GM21381 (cell line): ENCODE measurements around the gene PPIL6.
"Not testable (repeated sequence)": the region's sequence is repeated elsewhere in the genome, so short reads cannot be mapped to it uniquely, and the experiment has no call there.

Experiments
- ATAC-seq: cut with Tn5 transposase; IDR thresholded peaks from one replicate; pipeline ENCODE4 v1.9.1; 2021; ENCODE audit warnings: mild to moderate bottlenecking, moderate library complexity; ENCODE audit not compliant: unreplicated experiment

Gene PPIL6

DNA sequence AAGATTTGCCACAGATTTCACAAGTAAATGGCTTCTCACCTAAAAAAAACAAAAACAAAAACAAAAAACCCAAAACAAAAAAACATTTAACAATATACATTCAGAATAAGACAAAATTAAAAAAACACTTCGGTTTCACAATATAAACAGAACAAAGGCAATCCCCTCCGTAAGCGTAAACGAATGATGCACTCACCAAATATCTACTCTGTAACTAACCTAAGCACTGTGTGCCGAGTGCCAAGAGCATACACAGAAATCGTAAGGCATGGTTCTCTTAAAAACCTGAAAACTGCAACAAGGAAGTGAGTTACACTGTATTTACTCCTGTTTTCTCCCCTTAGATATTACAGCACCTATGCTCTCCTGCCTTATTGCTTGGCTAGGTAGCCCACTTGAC lies 27.3 kb upstream of the PPIL6 start:
- ATAC-seq = no peak

DNA sequence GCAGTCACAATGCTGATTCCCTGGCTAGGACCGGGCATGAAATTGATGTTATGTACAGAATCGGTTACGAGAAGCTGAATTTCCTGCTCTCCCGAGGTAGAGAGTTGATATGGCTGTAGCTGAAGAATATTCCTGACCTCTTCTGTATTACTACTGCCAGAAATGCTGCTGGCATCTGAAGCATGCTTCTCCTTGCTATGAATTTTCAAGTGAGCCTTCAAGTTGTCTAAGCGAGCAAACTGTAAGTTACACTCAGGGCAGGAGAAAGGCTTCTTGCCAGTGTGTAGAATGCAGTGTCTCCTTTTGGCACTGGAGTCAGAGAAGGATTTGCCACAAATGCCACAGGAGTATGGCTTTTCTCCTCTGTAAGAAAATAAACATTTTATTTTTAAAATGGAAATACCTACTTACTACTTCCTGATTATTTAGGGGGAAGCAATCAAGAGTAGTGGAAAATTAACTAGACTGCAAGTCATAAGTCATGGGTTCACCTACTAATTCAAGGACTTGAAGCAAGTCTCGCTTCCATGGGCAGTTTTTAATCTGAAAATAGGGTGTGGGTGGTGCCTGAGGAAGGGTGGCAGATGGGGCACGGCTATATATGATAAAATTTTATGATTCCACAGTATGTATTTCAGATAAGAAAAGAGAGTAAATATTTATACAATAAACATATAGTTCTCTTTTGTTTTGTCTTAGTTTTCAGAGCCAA lies 25.9 kb upstream of the PPIL6 start:
- no peak for ATAC-seq

DNA sequence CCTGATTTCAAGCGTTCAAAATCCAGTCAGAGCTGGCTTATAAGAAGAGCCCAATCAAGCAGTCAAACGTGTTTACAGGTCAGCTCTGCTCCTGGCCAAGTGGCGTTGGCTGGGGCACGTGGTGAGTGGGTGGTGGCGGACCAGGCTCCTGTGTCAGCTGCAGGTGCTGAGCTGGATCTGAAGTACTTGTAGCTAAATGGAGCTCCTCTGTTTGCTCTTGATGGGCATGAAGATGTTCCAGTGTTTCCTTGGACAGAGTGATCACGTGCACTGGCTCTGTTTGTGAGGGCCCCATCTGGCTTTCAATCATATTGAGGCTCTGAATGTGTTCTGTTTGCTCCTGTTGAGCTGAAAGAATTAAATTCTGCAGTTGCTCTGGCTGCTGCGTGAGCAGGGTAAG lies 25.3 kb upstream of the PPIL6 start:
- ATAC-seq = no peak

DNA sequence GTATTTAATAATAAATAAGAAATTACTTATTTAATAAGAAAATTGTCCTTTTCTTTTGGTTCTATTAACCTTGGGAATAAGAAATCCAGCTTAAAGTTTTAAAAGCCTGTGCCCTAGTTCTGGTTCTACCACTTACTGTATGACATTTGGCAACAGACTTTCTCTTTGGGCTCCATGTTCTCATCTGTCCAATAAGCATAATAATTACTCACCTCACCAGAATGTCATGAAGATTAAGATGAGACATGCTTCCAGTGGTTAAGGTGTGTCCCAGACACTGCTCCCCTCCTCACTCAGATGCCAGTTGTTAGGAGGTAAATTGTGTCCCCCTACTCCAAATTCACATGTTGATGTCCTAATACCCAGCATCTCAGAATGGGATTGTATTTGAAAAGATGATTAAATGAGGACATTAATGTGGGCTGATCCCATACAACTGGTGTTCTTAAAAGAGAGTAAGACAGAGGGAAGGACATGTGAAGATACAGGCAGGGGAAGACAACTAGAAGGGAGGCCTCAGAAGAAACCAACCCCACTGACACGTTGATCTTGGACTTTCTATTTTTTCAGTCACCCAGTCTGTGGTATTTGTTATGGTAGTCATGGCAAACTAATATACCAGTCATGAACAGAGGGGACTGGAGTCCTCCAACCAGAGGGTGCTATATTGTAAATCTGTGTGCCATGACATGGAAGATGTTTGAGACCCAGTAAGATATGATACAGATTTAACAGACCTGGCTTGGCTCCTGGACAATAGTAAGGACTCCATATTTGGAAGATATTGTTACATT lies 21.5 kb upstream of the PPIL6 start:
- no peak for ATAC-seq

DNA sequence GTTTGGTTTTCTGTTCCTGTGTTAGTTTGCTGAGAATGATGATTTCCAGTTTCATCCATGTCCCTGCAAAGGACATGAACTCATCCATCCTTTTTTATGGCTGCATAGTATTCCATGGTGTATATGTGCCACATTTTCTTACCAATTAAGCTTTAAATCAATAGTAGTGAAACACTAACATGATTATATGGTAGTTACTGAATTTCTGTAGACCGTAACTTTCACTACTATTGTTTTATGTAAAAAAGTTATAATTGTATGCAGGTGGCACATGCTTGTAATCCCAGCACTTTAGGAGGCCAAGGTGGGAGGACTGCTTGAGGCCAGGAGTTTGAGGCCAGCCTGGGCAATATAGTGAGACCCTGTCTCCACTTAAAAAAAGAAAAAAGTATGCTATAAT lies 20.8 kb upstream of the PPIL6 start:
- not testable (repeated sequence) for ATAC-seq

DNA sequence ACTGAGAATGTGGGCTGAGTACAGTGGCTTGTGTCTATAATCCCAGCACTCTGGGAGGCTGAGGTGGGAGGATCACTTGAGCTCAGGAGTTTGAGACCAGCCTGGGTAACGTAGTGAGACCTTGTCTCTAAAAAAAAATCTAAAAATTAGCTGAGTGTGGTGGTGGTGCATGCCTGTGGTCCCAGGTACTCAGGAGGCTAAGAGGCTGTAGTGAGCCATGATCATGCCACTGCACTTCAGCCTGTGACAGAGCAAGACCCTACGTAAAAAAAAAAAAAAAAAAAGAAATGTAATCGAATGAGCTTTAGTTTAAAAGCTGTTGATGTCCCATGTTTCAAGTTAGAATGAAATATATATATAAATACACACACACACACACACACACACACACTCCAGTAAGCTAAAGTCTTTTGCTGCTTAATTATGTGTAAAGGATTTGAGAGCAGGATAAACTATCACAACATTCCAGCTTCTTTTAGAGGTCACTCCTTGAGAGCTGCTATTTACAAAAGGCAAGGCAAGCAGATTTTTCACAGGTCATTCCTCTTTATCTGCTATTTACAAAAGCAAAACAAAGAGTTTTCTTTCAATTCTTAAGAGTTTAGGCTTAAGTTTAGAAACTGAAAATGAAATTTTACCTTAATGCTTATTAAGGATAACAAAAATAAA lies 19.9 kb upstream of the PPIL6 start:
- no peak for ATAC-seq

DNA sequence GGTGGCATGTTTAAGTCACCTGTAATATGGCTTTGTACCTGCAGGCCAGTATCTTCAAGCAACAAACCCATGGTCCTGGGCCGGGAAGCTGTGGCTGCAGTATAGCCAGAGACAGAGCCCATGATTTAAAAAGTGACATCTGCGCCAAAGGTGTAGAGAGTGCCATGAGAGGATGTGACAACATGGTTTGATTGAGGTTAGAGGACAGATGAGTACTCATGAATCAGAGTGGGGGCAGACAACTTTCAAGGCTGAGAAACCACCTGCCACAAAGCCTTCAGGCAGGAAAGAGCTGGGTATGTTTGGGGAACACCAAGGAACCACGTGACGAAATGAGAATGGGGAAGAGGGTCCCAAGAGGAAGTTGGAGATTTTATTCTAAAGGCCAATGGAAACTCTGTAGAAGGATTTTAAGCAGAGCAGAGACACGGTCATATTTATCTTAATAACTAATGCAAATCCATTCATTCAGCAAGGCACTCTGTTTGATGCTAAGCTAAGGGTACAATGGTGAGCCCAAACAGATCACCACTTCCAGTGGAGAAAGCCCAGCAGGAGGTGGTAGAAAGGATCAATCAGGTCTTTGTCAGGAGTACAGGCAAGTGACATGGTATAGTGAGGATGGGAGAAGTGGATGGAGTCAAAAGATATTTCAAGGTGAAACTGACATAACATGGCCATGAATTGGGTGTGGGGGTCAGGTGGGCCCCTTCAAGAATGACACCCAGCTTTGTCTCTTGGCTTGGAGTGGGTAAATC lies 18.5 kb upstream of the PPIL6 start:
- peak; percentile 25 for ATAC-seq

DNA sequence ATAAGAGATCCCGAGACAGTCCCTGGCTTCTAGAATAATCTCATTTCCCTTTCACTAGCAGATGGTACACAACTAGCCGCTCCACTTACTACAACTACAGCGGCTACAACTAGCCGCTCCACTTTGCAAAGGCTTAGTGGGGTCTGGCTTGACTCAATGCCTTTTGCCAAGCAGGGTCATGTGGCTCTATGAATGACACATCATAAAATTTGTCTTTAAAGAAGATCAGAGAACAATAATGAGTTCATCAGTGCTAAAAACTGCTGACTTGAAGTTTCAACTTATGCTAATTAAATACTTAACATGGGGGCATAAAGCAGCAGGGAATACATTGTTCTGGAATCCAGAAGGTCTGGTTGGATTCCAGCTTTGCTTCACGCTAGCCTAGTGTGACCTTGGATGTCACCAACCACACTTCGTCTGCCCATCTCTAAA lies 17.2 kb upstream of the PPIL6 start:
- no peak for ATAC-seq

DNA sequence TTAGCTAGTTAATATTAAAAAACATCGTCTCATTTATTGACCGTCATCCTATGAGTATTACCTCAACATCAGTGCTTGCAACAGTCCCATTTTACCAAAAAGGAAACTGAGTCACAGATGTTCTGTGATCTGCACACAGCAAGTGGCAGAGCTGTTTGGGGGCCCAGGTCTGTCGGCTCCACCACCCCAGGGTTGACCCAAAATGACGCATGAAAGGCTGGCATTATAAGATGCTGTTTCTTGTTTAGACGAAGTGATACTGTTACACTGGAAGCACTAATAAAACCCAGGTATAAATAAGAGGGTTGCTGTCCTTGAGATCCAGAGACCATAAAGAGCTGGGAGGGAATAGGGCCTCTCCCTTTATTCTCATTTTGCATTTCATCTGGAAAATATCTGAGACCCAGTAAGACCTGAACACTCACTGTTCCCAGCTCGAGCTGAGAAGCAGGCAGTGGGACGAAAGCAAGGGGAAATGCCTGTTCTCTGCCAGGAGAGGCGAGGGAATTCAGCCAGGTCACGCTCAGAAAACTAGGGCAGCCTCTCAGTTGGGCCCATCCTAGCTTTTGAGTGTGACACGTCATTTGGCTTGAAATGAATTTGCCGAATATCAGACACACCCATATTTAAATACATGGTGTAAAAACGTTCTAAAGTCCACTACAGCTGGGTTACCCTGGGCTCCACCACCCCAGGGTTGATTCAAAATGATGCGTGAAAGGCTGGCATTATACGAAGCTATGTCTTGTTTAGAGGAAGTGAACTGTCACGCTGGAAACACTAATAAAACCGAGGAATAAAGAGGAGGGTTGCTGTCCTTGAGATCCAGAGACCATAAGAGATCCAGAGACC lies 16.5 kb upstream of the PPIL6 start:
- no peak for ATAC-seq

DNA sequence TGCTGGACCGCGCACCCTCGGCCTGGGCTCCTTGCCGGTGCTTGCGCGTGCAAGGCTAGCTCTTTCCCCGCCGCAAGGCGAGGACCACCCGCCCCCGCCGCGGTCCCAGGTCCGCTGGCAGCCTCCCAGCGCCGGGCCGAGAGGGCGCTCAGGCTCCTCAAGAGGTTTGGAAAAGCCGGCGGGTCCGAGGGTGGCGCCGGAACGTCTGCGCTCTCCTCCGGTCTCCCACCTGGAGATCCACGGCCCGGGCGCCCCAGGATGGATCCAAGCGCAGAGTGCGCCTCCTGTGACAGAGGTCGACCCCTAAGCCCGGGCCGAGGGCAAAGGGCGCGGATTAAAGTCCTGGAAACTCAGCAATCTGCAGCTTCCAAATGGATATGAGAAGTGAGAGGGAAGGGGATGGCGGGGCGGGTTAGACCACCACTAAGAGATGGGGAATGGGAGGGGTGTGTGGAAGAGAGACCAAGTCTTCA lies 15.7 kb upstream of the PPIL6 start:
- no peak for ATAC-seq

DNA sequence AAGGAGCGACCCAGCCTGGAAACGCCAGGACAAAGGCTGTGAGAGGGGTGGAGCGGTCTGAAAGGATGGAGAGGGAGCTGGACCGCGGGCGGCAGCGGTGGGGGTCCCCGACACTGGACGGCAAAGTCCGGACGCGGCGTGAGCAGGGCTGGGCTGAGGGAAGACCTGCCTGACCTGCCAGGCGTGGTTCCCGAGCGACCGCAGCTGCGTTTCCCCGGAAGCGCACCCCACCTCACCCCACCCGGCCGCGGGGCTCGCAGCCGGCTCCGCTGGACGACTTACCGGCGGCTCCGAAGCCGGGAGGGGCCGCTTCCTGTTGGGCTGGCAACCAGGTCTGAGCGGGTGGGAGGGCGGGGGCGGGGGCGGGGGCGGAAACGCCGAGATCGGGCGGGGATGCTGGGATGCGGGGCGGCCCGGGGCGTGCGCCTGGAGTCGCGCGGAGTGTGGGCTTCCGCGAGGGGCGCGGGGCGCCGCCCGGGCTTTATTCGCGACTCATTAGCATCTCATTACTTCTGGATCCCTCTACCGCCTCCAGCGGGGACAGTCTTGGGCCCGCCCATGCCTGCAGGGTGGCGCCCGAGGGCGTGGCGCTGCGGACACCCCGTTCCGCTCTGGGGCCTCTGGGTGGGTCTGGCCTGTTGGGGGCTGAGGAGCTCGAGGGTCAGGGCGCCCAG lies 15.1 kb upstream of the PPIL6 start, which contains the start of gene MICAL1:
Gene MICAL1 (minus strand): TSS at position 336 of the 674 bp plus-strand sequence. CDS start 1,576 bp downstream, outside the sequence.
- ATAC-seq = peak; percentile 51

DNA sequence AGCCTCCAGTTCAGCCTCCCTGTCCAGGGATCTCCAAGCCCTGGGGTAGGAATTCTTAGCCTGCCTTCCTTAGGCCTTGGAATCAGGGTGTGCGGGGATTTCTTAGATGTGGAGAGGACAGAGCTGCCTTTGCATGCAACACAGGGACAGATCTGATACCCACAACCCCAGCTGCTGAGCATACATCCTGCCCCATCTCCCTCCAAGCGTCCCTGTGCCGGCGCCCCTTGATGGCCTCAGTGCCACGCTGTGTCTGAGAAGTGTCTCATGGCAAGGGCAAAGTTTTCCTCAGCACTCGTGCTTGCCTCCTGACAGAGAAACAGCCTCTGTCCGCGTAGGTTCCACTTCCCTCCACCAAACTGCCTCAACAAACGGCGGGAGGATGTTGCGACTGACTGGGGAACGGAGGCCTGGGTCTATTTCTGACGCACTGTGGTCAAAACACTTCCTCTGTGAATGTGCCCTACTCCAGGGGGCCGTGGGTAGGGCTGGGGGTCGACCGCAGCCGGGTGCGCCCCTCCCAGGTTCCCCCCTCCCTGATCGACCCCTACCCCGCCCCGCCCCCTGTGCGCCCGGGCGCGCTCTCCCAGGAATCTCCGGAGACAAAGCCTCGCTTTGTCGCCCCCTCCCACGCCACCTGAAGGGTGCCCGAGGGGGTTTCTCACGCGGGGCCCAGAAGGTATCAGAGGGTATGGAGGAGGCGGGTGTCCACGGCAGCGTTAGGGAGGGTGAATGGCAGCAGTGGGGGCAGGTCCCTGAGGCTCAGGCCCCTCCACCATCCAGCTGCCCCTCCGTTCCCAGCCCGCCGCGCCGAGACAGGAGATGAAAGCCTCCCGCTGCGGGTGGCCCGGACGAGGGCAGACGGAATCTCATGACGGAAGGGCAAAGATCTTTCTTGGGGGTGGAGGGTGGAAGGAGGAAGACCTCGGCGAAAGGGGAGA lies 14.3 kb upstream of the PPIL6 start:
- peak; percentile 27 for ATAC-seq

DNA sequence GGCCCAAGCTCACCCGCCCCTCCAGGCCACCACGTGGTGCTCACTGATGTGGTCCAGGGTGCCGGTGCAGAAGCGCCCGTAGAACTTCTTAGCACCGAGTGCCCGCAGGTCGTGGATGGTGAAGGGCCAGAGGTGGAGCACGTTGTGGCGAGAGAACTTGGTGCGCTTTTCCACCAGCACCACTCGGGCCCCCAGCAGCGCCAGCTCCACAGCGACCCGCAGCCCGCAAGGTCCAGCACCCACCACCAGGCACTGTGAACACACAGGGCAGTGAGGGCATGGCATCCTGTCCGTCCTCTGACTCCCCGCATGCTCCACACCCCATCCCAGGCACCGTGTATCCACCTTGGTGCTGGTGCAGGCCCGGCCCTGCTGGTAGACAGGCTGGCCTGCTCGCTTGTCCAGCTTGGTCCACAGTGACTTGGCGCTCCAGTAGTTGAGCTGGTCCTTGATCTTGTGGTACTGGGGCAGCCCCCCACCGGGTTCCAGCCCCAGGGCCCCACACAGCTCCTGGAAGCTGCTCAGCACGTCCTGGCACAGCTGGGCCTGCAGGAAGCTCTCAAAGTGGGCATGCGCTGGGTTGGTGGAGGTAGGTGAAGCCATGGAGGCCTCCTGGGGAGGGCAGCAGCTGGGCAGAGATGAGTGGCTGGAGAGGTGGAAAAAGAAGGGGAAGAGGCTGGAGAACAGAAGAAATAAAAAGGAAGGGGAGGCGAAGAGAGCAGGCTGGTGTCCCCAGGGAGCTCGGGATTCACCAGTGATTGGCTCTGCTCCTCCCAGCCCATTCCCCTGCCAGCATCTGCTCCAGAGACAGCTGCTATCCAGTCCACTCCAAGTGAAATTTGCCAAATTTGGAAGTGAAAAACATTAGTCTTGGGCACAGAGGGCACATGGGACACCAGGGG lies 13.4 kb upstream of the PPIL6 start:
- no peak for ATAC-seq

DNA sequence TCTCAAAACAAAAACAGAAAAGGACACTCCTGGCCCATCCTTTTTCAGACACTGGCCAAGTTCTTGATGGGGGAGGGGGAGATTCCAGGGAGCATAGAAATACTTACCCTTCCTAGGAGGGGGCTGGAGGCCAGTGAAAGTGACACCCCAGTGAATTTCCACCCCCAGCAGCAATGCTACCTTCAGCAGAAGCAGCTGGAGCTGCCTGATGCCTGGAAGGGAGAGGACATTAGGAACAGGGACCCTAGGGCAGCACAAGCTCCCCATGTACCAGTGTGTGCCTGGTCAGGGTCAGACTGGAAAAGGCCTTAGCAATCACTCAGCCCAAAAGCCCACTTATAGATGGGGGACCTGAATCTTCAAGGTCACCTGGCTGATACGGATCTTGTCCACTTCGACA lies 12.7 kb upstream of the PPIL6 start:
- ATAC-seq = no peak

DNA sequence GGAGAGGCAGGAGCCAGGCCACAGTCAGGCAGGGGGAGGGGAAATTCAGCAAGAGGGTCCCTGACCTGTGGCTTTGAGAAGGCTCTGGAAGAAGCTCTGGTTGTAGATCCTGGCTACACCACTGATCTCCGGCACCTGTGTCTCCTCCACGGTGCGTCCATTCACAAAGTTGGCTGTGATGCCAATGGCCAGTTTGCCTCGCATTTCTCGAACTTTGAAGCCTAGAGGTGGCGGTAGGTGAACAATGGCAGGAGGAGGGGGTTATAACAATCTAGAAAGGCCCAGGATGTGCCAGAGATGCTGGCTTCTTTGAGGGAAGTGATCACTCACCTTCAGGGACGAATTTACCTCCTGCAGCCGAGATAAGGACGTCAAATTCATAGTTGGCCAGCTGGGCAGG lies 11.8 kb upstream of the PPIL6 start:
- ATAC-seq = no peak

DNA sequence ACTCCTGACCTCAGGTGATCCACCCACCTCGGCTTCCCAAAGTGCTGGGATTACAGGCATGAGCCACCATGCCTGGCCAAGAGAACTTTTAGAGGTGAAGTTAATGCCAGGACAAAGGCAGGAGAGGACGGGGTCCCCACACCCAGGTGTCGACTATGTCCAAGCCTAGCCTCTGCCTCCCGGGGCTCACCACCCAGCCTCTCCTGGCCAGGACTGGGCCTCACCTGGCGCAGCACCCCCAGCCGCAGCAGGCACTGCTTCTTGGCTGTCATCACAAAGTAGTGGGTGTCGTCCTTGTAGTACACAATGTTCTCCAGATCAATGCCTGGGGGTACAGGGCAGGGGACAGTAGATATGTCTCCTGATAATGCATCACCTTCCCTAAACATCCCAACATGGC lies 10.9 kb upstream of the PPIL6 start:
- no peak for ATAC-seq

DNA sequence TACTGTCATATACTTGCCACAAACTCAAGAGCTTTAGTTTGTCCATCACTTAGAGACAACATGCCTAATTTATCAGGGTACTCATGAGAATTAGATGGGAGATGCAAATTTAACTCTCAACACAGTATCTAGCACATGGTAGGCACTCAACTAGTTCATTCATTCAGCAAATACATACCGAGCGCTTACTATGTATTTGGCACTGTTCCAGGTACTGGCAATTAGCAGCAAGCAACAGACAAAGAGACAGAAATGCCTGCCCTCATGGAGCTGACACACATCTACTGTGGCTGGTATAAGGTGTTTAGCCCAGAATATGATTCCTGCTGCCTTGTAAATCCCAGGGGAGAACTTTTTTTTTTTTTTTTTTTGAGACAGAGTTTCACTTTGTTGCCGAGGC lies 10.4 kb upstream of the PPIL6 start:
- no peak for ATAC-seq
